NCI-H748 (cell line): ENCODE results near the gene GPD1.
"Not testable (repeated sequence)": the region's sequence is repeated elsewhere in the genome, so short reads cannot be mapped to it uniquely, and the experiment has no call there.

Experiments
- DNase-seq: peaks from one replicate; lab custom pipeline; 2025; ENCODE audit not compliant: unreplicated experiment; lab: John Stamatoyannopoulos, UW

GPD1 gene

DNA sequence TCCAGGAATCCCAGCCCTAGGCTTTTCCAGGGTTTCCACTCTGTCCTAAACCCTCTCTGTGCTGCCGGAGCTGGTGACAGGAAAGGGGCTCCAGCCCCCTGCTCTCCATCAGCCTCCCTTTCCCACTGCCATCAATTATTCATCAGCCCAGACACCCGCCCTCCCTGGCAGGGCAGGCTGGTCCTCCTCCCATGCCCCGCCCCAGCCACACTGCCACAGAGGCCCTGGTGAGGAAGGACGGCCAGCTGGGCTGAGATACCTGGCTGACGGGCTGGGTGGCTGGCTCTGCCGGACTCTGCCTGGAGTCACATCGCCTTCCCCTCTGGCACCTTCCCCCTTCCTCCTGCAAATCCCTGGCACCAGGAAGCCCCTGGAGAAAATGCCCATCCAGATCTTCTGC, 30.6 kb upstream of the GPD1 start:
- DNase-seq = no peak

DNA sequence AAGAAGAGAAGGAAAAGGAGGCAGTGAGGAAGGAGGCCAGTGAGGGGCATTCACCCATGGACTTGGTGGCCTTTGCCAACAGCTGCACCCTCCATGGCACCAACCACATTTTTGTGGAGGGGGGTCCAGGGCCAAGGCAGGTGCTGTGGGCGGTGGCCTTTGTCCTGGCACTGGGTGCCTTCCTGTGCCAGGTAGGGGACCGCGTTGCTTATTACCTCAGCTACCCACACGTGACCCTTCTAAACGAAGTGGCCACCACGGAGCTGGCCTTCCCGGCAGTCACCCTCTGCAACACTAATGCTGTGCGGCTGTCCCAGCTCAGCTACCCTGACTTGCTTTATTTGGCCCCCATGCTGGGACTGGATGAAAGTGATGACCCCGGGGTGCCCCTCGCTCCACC, 30.1 kb upstream of the GPD1 start:
- no peak for DNase-seq

DNA sequence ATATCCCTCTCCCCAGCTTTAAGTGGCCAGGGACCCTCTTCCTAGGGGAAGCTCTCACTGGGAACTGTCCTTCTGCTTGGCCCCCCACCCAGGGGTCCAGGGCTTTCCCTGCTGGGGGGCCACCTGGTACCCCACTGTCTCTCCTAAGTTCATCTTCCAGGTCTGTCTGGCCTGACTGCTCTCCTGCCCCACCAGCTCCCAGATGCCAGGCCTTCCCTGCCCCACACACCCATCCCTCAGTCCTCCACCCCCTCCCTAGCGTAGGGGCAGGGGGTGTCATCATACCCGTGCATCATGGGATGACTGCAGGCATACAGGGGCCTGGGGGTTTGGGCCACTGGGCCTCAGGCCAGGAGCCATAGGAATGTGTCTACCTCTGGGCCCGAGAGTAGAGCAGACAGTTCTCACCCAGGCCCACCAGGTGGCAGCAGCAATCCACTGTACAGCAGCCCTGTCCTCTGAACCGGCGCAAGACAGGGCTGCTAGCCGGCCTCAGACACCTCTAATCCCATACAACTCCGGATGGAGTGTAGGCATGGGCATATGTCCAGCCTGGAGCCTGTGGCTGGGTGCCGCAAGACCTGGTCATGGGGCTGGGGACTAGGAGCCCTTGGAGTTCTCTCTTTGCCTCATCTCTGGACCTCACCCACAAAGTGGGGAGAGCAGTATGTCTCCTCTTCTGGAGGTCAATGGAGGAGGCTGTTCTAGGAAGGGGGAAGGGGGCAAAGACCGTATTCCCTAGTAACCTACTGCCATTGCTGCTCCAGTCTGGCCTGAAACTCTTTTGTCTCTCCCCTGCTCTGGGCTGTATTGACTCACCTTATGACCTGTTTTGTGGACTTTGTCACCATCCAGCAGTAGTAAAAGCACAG, 28.6 kb upstream of the GPD1 start:
- DNase-seq = peak; percentile 69

DNA sequence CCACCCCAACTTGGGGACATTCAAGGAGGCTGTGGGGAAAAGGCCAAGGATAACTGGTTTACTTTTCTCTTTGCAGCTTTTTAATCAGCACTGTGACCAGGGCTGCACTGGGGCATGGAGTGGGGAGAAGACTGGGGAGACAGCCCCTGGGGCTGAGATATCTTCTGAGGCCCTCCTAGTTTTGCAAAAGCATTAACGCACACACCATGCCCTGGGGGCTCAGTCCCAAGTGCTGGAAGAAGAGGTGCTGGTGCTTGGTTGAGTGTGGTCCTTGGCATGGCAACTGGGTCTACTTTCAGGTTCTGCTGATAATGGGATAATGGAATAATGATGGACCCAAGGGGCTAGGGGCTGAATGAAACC, 28.0 kb upstream of the GPD1 start:
- no peak for DNase-seq

DNA sequence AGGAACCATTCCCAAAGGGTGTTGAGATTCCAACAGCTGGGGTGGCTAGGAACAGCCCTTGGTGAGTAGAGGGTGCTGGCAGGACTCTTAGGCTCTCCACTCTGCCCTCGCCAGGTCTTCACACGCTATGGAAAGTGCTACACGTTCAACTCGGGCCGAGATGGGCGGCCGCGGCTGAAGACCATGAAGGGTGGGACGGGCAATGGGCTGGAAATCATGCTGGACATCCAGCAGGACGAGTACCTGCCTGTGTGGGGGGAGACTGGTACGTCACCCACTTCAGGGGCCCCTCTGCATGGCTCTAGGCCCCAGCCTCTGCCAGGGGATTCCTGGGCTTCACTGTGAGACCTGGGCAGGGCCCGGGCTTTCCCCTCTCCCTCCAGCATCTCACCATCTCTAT, 26.7 kb upstream of the GPD1 start:
- DNase-seq = no peak

DNA sequence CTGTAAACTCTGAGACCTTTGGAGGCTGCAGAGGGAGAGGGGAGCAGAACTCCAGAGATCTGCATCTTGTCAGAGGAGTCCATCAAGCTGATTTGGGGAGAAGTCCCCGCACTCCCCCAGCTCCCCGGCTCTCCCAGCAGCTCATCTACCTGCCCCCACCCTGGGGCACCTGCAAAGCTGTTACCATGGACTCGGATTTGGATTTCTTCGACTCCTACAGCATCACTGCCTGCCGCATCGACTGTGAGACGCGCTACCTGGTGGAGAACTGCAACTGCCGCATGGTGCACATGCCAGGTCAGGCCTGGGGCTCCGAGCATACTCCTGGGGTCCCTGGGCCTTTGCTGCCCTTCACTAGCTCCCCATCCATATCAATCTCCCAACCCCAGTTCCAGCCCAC, 25.5 kb upstream of the GPD1 start:
- DNase-seq = no peak

DNA sequence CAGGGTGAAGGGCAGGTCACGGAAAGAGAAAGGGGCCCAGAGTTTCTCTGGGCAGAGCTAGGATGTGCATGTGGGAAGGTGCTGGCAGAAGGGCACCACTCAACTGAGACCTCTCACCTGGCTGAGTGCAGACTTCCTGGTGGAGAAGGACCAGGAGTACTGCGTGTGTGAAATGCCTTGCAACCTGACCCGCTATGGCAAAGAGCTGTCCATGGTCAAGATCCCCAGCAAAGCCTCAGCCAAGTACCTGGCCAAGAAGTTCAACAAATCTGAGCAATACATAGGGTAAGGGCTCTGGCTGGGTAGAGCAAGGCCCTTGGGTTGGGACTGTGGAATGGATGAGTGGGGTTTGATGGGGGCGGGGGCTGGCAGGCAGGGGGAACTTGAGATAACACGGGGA, 24.0 kb upstream of the GPD1 start:
- no peak for DNase-seq

DNA sequence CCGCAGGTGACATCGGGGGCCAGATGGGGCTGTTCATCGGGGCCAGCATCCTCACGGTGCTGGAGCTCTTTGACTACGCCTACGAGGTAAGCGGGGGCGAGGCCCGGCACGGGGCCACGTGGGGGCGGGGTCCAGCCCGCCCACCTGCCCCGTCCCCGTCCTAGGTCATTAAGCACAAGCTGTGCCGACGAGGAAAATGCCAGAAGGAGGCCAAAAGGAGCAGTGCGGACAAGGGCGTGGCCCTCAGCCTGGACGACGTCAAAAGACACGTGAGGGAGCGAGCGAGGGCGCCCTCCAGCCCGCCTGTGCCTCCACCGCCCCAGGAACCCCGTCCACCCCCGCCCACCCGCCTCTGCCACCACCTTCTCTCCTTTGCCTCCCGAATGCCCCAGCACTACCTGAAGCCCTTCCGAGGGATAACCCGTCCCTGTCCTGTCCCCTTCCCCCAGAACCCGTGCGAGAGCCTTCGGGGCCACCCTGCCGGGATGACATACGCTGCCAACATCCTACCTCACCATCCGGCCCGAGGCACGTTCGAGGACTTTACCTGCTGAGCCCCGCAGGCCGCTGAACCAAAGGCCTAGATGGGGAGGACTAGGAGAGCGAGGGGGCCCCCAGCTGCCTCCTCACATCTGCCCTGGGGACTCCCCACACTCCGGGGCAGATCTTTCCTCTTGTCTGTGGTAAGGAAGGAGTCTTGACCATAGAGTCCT, 22.6 kb upstream of the GPD1 start:
- no peak for DNase-seq

DNA sequence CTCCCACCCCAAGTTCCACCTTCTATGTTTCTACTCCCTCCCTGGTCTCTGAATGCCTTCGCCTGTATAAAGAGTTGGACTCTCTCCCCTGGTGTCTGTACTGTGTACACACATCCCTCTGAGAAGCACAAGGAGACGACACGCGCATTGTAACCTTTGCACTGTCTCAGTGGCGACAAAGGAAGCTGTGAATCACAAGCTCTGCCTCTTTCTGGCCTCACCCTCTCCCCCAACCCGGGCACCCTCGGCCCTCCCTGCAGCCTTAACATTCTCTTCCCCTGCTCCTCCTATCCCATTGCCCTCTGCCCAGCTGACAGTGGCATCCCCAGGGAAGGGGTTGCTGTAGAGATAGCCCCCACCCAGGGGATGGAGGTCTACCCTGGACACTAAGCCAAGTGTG, 21.2 kb upstream of the GPD1 start:
- no peak for DNase-seq

DNA sequence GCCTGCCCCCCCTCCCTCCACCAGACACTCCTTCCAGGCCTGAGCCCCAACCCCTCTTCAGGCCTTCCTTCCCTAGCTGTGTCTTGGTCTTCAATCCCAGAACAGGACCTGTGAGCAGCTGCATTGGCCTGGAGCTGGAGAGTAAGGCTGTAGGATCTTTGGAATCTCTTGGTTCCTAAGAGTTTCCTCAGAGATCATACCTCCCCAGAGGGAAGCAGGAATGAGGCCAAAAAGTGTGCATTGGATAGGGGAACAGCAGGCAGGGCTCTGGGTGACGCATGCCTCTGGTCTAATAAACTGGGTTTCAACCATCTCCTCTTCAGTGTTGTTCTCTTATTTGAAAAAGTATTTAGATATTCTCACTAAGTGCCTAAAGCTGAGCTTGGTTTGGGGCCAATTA, 20.5 kb upstream of the GPD1 start:
- DNase-seq = no peak

DNA sequence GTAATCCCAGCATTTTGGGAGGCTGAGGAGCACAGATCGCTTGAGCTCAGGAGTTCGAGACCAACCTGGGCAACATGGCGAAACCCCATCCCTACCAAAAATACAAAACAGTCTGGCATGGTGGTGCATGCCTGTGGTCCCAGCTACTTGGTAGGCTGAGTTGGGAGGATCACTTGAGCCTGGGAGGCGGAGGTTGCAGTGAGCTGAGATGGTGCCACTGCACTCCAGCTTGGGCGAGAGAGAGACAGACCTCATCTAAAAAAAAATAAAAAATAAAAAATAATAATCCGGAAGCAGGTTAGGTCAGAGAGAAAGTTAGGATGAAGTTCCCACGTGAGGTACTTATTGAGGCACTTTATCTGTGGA, 19.4 kb upstream of the GPD1 start:
- DNase-seq = not testable (repeated sequence)

DNA sequence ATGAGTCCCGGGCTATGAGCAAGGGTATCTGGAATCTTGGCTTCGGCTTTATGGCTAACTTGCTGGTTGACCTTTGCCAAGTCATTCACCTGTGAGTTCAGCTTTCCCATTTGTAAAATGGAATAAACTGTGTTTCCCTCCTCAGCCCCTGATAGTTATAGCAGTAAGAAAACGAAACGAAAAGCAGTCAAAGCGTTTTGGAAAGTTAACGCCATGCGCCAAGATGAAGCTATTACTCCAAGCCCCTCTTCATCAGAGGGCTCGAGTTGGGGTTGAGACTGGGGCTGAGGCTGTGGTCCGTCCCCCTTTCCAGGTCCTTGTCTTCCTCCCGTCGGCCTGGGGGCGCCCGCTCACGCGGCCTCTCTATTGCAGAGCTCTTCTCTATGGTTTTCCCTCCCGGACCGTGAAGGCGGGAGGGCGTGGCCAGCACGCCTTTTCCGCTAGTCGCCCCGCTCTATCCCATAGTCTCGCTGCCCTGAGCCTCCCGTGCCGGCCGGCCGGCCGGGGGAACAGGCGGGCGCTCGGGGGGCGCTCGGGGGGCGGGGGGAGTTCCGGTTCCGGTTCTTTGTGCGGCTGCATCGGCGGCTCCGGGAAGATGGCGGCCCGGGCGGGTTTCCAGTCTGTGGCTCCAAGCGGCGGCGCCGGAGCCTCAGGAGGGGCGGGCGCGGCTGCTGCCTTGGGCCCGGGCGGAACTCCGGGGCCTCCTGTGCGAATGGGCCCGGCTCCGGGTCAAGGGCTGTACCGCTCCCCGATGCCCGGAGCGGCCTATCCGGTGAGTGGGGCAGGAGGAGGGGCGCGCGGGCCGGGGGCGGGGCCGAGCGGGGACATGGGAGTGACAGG, 18.8 kb upstream of the GPD1 start, which contains the start of gene SMARCD1:
Gene SMARCD1 (plus strand): TSS at position 568 of the 840 bp plus-strand sequence. CDS start 28 bp downstream, at position 596.
- DNase-seq = peak; percentile 99

DNA sequence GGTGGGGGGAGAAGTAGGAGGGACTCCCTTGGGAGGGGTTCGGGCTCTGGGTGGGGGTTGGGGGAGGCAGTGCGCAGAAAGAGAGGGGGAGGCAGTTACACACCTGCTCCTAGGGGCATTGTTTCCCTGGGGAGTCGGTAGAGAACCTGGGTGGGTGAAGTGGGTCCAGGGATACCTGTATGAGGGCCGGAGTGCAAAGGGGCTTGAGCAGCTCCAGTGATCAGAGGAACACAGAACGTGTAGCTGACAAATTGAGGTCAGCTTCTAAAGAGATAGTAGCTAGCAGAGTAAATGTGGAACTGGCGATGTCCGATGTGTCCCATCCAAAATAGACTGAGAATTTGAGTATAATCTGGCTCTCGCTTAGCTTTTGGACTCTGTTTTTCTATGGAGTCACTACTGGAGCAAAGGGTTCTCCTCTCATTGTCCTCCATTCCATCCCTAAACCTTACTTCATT, 18.2 kb upstream of the GPD1 start:
- no peak for DNase-seq

DNA sequence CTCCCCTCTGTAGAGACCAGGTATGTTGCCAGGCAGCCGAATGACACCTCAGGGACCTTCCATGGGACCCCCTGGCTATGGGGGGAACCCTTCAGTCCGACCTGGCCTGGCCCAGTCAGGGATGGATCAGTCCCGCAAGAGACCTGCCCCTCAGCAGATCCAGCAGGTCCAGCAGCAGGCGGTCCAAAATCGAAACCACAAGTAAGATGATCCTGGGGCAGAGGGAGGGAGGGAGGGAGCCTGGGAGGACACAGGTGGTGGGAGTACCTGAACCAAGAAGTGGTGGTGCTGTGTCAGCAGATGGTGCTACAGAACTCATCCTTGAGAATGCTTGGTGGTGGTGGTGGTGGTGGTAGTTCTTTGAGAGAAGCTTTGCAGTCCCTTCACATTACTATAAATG, 17.7 kb upstream of the GPD1 start:
- DNase-seq = no peak

DNA sequence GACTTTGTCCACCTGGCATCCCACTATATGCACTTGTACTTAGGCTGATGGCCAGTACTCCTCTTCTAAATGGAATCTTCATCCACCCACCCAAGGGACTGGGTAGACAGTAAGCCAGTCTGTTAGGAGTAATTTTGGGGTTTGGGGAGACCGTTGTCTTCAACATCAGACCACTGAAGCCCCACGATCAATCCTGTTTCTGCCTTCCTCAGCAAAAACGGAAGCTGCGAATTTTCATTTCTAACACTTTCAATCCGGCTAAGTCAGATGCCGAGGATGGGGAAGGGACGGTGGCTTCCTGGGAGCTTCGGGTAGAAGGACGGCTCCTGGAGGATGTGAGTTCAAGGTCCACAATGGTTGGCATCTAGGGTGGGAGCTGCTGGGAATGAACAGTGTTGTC, 16.7 kb upstream of the GPD1 start:
- DNase-seq = no peak

DNA sequence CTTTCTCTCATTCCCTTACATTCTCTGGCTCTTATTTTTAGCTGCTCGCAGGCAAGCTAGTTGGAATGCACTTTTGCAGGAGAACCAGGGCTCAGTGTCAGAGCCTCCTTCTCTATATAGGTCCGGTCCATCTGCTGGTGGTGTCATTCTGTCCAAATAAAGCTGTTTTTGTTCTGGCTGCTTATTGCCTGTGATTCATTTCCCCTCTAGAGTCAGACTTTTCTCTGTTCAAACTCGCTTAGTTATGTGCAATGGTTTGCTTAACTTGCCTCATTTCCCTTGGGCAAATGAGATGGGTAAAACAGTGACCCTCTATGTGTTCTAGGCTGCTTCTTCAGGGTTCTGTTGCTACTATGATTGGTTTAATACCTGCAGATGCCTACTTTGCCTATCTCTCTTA, 15.8 kb upstream of the GPD1 start:
- DNase-seq = no peak

DNA sequence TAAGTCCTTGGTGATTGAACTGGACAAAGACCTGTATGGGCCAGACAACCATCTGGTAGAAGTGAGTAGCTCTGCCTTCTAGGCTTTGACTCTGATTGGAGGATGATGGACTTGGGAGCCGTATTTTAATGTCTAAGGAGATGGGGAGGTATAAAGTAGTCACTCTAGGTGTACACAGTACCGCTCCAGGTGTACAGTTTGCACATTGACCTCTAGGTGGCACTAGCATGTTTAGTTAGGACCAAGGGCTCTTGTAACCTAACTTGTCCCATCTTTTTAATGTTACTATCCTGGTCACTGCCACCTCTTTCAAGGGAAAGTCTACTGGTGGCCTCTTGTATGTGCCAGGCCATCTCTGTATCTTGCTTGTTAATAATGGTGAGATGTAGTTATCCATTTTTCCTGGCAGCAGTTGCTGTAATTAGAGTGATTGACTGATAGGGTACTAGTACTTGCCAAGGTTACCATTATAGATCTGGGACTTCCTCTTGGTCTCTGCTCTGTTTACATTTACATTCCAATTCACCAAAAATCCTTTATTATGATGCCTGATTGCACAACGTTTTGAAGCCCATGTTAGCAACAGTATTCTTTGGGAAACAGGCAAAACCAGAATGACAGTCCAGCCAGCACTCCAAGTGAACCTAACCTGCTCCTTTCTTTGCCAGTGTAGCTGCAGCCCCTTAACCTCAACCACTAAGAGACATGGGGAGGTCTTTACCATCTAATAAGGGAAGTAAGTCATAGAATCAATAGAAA, 15.1 kb upstream of the GPD1 start:
- peak; percentile 76 for DNase-seq

DNA sequence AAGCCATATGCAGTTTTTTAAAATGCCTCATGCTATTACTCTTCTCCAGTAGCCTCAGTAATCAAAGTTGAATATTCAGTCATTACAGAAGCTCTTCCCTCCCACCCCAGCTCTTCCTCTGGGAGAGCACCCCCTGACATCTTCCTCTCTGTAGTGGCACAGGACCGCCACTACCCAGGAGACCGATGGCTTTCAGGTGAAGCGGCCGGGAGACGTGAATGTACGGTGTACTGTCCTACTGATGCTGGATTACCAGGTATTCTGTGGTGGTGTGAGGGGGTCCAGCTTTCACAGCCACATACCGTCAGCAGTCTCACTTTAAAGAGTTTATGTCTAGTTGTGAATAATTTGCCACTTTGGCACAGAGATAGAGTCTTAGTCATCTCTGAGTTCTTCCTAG, 14.1 kb upstream of the GPD1 start:
- DNase-seq = no peak

DNA sequence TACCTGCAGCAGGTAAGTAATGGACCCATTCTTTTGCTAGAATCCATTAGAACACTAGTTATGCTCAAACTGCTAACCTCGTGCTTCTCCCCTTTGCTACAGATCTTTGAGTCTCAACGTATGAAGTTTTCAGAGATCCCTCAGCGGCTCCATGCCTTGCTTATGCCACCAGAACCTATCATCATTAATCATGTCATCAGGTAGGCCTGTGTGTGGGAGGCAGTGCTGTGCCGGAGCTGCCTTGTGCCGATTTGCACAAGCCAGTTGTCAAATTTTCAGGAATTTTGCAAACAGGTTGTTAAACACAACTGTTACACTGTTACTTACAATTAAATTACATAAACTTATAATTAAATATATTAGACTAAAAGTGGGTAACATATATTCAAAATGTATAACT, 13.4 kb upstream of the GPD1 start:
- no peak for DNase-seq

DNA sequence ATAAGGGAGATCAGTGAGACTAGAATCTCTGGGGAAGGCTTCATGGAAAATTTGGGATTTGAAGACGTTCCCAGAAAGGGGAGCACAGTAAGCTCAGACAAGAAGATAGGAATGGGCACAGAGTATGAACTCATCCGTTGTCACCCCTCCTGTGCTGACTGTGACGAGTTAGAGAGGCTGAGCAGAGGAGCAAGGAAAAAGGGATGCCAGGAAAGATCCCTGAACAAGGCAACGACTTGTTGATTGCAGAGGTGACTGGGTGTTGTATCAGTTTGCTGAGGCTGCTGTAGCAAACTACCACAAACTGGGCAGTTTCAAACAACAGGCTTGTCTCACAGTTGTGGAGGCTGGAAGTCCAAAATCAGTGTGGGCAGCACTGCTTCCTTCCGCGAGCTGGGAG, 5.9 kb upstream of the GPD1 start:
- DNase-seq = no peak
